ENCODE data around the gene C10orf105.

C10orf105 gene

GRCh38 chr10:71751515-71752224 lies 32.1 kb upstream of the C10orf105 start:
- no peak for DNase-seq (ENCODE audit: low spot score)

DNA sequence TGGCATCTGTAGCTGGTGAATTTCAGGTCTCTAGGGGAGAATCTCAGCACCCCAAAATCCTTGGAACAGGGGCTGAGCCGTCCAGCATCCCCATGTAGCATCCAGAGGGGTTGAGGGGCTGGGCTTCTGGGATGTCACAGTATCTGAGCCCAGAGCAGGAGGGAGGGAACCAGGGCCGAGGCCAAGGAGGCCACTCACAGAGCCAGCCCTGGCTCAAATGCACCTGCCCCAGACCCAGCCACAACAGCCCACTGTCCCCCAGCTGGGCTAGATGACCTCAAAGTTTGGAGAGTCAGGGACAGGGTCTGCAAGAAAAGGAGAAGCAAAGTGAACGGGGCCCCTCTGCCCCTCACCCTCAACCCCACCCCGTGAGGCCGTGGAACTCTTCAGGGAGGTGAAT lies 31.4 kb upstream of the C10orf105 start:
- DNase-seq (ENCODE audit: low spot score): no peak

- no peak for DNase-seq (ENCODE audit: low spot score)
Measured at GRCh38 chr10:71750124-71750841, 30.7 kb upstream of the C10orf105 start.

GRCh38 chr10:71749396-71749795 lies 29.8 kb upstream of the C10orf105 start:
- no peak for DNase-seq (ENCODE audit: low spot score)

DNA sequence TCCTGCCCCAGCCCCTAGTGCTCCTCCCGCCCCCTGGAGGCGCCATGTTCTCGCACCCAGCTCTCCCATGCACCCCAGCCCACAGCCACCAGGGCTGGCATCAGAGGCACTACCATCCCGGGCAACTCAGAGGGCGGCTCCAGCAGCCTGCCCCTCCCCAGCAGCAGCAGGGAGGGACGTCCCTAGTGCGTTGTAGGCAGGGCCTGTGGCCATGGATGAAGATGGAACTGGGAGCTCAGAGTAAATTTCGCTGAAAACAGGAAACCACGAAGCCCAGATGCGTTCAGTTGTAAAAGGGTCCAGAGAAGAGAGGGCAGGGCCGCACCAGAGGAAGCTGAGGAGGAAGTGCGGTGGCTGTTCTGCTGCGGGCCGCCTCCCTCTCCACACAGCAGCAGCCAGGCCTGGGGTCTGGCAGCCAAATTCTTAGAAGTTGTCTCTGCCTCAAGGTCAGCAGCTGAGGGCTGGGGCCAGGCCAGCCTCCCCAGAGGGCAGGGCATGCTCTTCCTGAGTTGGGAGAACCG lies 29.2 kb upstream of the C10orf105 start:
- peak; percentile 88 for DNase-seq (ENCODE audit: low spot score)

DNA sequence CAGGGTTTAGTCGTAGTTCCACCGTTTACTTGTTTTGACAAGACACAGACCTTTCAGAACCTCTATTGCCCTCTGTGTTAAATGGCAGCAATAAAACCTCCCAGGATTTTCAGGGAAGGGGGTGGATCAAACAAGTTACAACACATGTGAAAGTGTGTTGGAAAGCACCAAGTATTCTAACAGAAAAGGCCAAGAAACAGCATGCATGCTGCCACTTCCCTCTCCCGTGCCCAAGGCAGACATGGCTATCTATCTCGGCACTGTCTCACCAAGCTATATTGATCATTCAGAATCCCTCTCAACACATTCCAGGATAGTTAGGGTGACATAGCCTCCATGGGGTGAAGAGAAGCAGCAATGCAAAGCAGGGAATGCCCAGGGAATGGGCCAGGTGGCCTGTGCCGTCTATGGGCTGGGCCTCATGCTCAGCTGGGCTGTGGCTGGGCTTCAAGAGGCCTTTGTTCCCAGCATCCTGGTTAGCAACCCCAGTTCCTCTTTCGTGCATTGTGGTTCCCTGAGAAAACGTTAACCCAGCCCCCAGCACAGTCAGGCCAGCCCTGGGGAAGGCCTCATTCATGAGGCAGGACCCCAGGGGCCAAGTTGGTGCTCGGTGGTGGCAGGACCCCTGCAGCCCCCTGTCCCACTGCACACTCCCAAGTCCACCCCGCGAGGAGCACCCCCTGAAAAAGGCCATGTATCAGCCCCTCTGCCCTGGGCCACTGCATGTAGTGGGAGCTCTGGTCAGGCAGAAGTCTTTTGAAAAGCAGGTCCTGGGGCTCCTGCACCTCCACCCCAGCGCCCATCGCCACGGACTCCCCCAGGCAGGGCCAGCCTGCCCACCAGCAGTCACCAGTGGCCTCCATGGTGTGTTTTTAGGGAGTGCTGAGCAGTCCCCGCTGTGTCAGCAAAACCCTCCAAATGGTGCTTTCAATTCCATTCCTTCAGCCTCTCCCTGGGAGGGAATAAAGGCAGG lies 28.3 kb upstream of the C10orf105 start:
- no peak for DNase-seq (ENCODE audit: low spot score)

DNA sequence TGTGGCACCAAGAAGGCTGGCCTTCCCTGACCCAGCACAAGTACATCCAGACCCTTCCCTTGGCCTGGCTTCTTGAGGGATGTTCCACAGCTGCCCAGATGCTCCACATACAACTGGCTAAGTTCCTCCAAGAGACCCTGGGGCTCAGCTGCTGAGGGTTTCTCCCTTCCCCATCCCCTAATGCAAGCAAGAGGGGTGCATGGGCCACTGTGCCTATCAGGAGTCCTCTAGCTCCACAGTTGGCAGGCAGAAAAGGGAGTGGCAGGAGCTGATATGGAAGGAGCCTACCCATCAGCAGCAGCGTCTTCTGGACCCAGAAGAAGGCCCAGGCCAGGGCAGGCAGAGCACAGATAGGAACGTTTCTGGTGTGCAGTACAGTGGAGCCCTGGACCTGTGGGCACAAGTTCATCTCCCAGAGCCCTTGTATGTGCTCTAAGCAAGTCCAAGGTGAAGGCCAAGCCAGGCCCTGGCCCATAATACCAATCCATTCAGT lies 27.5 kb upstream of the C10orf105 start:
- DNase-seq (ENCODE audit: low spot score): no peak

DNA sequence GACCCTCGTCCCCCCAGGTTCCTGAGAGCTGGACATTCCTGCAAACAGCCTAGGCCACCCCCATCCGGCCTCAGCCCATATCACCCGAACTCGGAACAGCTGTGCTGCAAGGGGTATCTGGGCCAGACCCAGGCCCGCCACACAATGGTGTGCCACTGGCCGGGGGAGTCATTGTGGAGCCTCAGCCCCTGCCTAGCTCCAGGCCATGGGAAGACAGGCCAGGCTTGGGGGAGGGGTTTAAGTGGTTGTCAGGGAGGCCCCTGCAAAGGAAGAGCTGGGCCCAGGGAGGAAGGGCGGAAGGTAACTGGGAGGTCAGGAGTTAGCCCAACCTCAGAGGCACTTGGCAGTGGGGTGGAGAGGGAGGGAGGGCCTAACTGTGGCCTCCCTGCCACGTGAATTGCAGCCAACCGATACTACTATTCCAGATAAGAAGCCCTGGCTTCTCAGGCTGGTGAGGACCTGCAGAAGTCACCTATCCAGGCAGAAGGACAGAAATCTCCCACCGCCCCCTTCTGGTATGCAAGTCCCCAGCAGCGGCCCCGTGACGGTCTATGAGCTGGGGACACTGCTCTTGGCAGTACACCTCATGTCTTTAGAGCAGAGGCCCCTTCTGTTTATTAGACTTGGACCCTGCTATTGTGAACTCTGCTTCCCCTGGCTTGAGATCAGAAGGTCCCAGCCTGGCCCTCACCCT lies 26.9 kb upstream of the C10orf105 start:
- DNase-seq (ENCODE audit: low spot score): peak; percentile 35

GRCh38 chr10:71745664-71746250 lies 26.2 kb upstream of the C10orf105 start:
- no peak for DNase-seq (ENCODE audit: low spot score)

DNA sequence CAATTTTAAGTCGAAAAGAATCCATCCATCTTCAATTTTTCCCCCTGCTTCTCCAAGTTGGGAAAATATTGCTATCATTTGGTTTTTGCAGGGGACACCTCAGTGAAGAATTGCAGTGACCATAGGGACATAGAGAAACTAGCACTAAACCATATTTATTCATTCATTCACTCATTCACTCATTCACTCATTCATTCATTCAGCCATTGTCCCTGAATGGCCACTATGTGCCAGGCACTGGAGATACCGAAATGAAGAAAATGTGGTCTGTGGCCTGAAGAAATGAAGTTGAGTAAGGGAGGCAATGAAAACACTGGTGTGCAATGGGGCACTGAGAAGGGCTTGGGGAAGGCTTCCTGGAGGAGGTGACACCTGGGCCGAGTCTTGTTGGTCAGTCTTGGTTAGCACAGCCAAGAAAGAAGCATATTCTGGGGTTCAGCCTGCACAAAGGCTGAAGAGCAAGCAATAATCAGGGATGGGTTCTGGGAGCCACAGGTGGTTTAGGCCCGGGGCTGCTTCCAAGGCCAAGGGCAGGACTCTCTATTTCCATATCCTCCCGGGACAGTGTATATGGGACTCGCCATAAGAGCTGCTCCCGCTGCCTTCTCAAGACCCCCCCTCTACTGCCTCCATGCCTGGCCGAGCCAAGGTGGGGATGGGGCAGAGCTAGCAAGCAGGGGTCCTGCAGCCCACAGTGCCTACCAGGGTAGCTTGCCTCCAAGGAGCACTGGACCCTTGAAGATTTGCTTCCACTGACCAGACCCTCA lies 25.5 kb upstream of the C10orf105 start:
- no peak for DNase-seq (ENCODE audit: low spot score)

DNA sequence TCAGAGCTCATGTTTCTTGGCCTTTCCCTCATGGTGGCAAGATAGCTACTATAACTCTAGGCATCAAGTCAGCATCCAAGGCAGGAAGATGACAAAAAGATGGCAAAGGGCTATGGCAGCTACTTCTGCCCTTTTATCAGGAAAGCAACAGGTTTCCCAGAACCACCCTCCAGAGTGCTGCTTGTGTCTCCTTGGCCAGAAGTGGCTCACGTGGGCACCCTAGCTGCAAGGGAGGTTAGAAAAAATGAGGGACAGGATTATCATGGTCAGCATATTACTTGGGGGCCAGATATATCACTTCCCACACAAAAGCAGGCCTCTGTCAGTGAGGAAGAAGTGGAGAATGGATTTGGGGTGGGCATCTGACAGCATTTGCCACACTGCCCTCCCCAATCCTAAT lies 24.3 kb upstream of the C10orf105 start:
- DNase-seq (ENCODE audit: low spot score): no peak

- no peak for DNase-seq (ENCODE audit: low spot score)
Measured at GRCh38 chr10:71743089-71743838, 23.7 kb upstream of the C10orf105 start.

DNA sequence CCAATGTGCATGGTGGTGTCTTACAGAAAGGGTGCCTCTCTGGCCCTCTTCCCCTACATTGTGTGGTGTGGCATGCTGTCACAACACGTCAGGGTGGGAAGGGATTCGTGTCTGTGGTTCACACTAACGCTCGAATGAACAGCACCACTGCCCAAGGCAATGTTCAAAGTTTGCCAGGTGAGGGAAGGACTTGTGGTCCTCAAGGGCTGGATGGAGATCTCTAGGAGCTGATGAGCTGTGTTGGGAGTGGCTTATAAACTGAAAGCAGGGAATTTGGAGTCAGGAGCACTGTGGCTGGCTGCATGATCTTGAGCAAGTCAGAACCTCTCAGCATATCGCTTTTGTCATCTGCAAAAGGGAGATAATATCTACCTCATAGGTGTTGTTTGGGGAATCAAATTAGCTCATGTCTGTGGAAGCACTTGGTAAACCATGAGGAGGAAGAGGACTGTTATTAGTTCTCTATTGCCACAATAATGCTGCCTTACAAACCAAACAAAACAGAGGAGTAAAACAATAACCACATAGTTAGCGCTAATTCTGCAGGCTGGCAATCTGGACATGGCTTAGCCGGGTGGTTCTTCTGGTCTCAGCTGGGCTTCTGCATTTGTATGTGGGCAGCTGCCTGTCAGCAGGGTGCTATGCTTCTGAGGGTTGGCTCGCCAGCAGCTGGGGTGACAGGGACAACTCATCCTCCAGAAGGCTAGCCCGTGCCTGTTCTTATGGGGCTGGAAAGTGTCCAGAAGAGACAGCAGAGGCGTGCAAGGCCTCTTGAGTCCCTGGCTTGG lies 22.9 kb upstream of the C10orf105 start:
- peak; percentile 24 for DNase-seq (ENCODE audit: low spot score)

GRCh38 chr10:71741671-71742070 lies 22.1 kb upstream of the C10orf105 start:
- DNase-seq (ENCODE audit: low spot score): no peak

- no peak for DNase-seq (ENCODE audit: low spot score)
Measured at GRCh38 chr10:71741029-71741428, 21.5 kb upstream of the C10orf105 start.

DNA sequence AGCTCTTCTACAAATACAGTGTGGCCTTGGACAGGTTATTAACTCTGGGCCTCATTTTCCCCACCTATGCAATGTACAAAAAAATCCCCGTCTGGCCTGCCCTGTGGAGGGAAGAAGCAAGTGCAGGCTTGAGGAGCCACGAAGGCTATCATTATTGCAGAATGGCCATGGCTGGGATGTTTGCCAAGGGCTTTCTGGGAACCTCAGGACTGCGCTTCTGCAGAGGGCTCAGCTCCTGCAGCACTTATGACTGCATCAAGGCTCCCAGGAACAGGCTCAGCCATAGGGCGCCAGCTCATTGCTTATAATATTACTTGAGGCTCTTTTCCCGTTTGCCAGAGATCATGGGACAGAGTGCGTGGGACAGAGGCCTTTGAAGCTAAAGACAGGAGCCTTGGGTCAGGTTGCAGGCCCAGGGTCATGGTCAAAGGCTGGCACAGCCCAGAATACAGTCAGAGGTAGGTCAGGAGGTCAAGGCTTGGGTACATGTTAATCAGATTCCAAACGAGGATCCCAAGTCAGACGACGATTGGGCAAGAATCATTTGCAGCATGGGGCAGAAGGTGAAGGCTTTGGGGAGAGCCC lies 20.6 kb upstream of the C10orf105 start:
- DNase-seq (ENCODE audit: low spot score): no peak

- DNase-seq (ENCODE audit: low spot score): no peak
Measured at GRCh38 chr10:71739358-71739900, 19.9 kb upstream of the C10orf105 start.

- no peak for DNase-seq (ENCODE audit: low spot score)
Measured at GRCh38 chr10:71737834-71738197, 18.2 kb upstream of the C10orf105 start.

All from CD4-positive, alpha-beta T cell treated with Interleukin-6 at 100 ng/mL for 8 hours (primary cell).